Smooth muscle cell of the coronary artery (primary cell): ENCODE data around the gene NRBF2. TPM values are rescaled to one million over a fixed set of nuclear protein-coding genes. Genes with fewer than 3 reads are reported as not detected.

Experiments used
- total RNA-seq: library from RNA; depleted of rRNA; stranded (reverse); fragments of >200 nt; gene quantifications from 2 replicates; pipeline ENCODE4 v1.2.3, GENCODE V29; 2014; ENCODE audit warnings: low replicate concordance

The NRBF2 gene
- total RNA-seq, result 15.6 and 22.3 TPM in 2 replicates

DNA sequence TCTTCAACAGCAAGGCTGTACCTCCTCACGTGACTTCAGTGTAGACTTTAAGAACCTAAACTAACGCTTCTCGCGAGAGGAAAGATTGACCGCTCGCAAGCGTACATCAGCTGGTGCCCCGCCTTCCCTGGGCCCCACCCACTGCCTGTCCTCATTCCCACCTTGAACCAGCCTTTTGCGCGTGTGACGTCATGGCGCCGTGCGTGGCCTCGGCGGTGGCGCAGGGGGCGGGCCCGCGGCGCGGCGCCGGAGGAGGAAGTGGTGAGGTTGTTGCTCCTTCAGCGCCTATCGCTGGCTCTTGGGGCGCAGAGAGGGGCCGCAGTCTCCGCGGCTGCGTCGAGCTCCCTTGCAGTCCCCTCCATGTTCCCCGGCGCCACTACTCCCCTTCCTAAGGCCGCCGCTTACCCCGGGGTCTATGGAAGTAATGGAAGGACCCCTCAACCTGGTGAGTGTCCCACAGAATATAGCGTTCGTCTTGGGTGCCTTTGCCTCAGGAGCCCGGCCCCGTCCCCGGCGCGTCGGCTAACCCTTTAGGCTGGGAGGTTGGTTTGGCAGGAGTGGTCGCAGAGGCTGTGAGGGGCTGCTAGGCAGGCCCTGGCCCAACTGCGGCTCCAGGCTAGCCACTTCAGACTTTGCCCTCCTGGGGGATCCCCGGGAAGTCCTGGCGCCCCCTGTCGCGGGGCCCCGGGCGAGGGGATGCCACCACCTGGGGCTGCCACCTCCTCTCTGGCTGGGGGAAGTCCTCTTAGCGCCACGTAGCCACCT, at the start of gene NRBF2:
Gene NRBF2 (plus strand): TSS at position 273 of the 765 bp plus-strand sequence. CDS start 143 bp downstream, at position 416.

